RWPE1 (cell line): ENCODE measurements around the gene PMP22.

ENCODE experiments used
- CTCF ChIA-PET: fragments of 350-600 bp; sonication (Branson Sonifier 250); formaldehyde crosslinking; extraction: SDS; loops from one replicate; lab custom pipeline; 2021; lab: Yijun Ruan, JAX
- POLR2A ChIA-PET: fragments of 400-600 bp; formaldehyde crosslinking; extraction: SDS; loops from one replicate; lab custom pipeline; 2020; ENCODE audit warnings: antibody characterized with exemption; ENCODE audit not compliant: low non-redundant PET; lab: Yijun Ruan, JAX
- DNase-seq: peaks from one replicate; pipeline ENCODE4 v3.0.0; 2012; ENCODE audit warnings: low spot score
- H3K27ac ChIP-seq: fragments of 450-650 bp; 2 replicates; pipeline ENCODE4 v1.5.1; 2017
- TF ChIP-seq, protein P1 (sequence below): fragments of 450-650 bp; conservative IDR thresholded peaks from 2 replicates; pipeline ENCODE4 v1.5.1; 2017; ENCODE audit warnings: low read depth, mild to moderate bottlenecking

The PMP22 gene

GRCh38 chr17:15264542-15264941 is 584 bp downstream of the PMP22 start:
- no peak for DNase-seq
- CTCF ChIA-PET = no interaction called here
- TF ChIP-seq, protein P1, sequence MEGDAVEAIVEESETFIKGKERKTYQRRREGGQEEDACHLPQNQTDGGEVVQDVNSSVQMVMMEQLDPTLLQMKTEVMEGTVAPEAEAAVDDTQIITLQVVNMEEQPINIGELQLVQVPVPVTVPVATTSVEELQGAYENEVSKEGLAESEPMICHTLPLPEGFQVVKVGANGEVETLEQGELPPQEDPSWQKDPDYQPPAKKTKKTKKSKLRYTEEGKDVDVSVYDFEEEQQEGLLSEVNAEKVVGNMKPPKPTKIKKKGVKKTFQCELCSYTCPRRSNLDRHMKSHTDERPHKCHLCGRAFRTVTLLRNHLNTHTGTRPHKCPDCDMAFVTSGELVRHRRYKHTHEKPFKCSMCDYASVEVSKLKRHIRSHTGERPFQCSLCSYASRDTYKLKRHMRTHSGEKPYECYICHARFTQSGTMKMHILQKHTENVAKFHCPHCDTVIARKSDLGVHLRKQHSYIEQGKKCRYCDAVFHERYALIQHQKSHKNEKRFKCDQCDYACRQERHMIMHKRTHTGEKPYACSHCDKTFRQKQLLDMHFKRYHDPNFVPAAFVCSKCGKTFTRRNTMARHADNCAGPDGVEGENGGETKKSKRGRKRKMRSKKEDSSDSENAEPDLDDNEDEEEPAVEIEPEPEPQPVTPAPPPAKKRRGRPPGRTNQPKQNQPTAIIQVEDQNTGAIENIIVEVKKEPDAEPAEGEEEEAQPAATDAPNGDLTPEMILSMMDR = no peak
- POLR2A ChIA-PET = no interaction called here
- no peak overlapping the region for H3K27ac ChIP-seq

GRCh38 chr17:15263680-15264079 is 1.4 kb downstream of the PMP22 start:
- TF ChIP-seq, protein P1 = no peak
- H3K27ac ChIP-seq = peak overlapping the region; percentile 93
- CTCF ChIA-PET = interaction anchor here (1.1 kb wide), 1 partner anchor 239 kb away, joined by 9 read pairs; no protein-coding TSS in a partner anchor
- POLR2A ChIA-PET = no interaction called here
- DNase-seq = no peak

- ChIA-PET POLR2A (no interaction called here), CTCF (interaction anchor here (1.1 kb wide), 1 partner anchor 240 kb away, joined by 9 read pairs; no protein-coding TSS in a partner anchor)
- DNase-seq = no peak
- peak overlapping the region; percentile 93 for H3K27ac ChIP-seq
- TF ChIP-seq, protein P1 = no peak
These were observed 1.9 kb downstream of the PMP22 start for GRCh38 chr17:15263206-15263579.

DNA sequence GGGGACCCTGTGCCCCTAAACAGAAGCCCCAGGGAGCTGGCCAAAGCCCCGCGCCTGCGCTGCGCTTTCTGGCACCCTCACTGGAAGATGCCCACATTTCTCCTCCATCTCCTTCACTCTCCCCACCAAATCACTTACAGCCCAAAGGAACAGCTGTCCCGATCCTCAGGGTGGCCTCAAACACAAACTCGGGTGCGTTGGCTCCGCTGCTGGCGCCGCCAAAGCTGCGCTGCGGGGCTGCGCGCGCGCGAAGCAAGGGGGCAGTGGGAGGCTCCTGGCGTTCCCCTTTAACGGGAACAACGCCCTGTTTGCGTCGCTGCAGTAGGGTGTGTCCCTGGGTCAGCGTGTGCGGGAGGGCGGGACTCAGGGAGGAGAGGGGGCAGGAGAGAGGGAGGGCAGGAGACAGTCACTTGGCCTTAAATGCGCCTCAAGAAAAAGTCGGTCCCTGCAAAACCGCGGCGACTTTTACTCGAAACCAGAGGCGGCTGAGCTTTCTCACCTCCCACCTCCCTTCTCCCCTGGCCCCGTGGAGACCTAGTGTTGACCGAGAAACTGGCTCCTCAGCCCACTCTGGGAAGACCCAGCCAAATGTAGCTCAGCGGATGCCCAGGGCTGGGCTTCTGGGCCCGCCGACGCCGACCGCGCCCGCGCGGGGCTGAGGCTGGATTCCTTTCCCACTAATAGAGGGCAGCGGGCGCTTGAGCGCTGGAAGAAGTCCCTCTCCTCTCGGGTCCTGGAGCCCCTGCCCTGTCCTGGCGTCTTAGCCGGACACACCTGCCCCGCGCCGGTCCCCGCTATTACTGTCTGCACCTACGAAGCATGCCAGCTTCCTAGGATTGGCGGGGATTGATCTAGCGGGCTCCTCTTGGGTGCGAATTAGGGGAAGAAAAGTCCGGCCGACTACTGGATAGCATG is 2.6 kb downstream of the PMP22 start:
- H3K27ac ChIP-seq = peak overlapping the region; percentile 93
- peak; percentile 46 for DNase-seq
- CTCF ChIA-PET = interaction anchor here (0.5 to 1.3 kb wide), 3 partner anchors 136 to 240 kb away, joined by 3 to 9 read pairs (median 5); no protein-coding TSS in a partner anchor
- POLR2A ChIA-PET = no interaction called here
- TF ChIP-seq, protein P1 = no peak

- TF ChIP-seq, protein P1 = no peak
- peak overlapping the region; percentile 93 for H3K27ac ChIP-seq
- ChIA-PET POLR2A (no interaction called here), CTCF (interaction anchor here (0.5 to 1.3 kb wide), 3 partner anchors 14 to 241 kb away, joined by 3 to 5 read pairs (median 4); no protein-coding TSS in a partner anchor)
- no peak for DNase-seq
These were observed 3.3 kb downstream of the PMP22 start for GRCh38 chr17:15261802-15262290.

- TF ChIP-seq, protein P1 = no peak
- ChIA-PET POLR2A (no interaction called here), CTCF (interaction anchor here (0.7 to 1.3 kb wide), 2 partner anchors 13 to 242 kb away, joined by 4 to 5 read pairs; no protein-coding TSS in a partner anchor)
- DNase-seq = no peak
- H3K27ac ChIP-seq = peak overlapping the region; percentile 93
These were observed 3.8 kb downstream of the PMP22 start for GRCh38 chr17:15261258-15261801.
